ENCODE measurements around the gene CARD16.
"Not testable (repeated sequence)": the region's sequence is repeated elsewhere in the genome, so short reads cannot be mapped to it uniquely, and the experiment has no call there.

Gene CARD16

DNA sequence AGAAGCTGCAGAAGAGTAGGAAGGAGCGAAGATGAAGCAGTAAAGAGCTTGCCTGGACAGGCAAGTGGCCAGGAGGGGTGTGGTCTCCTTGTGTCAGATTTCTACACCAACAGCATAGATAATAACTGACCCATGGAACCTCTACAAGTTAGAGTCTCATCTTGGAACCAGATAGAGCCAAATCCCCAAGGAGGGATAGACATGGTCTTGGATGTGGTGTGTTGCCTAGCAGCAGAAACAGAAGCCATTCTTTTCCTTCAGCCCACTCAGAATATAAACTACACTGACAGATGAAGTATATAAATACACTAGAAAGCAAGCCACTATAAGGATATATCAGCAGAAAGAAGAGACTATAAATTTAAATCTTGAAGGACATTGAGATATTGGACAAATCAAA, 4.3 kb upstream of the CARD16 start:
- DNase-seq (ENCODE audit: low read depth): no peak

- no peak for DNase-seq (ENCODE audit: low read depth)
These were observed 1.9 kb upstream of the CARD16 start for GRCh38 chr11:105046898-105047579.

GRCh38 chr11:105045676-105046296, 651 bp upstream of the CARD16 start:
- DNase-seq (ENCODE audit: low read depth): no peak

GRCh38 chr11:105042178-105042577, 3.0 kb downstream of the CARD16 start:
- no peak for DNase-seq (ENCODE audit: low read depth)

DNA sequence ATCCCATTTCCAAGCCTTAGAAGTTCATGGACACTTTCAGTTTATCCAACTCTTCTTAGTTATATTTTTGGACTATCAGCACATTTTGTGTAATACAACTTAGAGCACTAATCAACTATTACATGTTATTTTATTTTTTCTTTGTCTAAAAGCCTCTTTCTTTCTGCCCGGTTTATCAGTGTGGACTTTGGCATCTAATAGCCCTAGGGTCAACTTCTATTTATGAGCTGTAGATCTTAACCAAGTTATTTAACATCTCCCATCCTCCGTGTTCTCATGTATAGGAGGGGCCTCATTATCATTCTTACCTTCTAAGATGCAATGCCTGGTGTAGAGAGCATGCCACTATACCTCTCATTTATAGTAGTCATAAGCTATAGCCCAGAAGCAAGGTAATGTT, 4.4 kb downstream of the CARD16 start:
- DNase-seq (ENCODE audit: low read depth): no peak

DNA sequence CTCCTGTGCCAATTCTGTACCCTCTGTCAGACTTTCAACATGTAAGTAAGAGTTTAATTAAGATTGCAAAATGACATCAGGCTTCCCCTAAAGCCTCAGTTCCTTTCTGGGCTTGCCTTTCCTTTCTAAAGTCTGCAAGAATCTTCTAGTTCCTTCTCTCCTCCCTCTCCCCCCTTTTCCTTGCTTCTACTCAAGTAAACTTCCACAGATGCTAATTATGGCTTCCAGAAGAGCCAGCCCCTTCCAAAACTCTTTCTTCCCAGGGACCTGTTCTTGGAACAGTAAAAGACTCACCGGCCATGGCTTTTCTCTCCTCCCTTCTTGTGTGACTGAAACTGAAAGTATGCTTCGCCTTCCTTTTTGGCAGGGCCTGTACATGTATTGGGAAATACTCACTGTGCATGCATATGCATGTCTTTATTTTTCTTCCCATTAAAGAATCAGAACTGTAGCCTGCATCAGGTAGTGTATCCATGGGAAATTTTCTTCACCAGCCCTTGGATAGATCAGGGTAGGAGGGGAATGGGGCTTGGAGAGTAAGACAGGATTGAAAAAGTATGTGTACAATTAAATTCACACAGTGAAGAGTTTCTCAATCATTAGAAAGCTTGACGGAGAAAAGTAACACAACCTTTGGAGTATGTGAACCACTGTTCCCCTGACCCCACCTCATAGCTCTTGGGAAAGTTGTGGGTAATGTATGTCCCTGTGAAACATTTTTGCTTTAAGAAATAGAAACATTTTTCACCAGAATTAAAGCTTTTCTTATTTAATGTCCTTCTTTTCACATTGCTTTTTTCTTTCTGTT, 10.1 kb downstream of the CARD16 start, which contains the start of gene CASP1:
Gene CASP1 (minus strand): TSS at position 332 of the 808 bp plus-strand sequence. CDS start 31 bp downstream, at position 301.
- no peak for DNase-seq (ENCODE audit: low read depth)

DNA sequence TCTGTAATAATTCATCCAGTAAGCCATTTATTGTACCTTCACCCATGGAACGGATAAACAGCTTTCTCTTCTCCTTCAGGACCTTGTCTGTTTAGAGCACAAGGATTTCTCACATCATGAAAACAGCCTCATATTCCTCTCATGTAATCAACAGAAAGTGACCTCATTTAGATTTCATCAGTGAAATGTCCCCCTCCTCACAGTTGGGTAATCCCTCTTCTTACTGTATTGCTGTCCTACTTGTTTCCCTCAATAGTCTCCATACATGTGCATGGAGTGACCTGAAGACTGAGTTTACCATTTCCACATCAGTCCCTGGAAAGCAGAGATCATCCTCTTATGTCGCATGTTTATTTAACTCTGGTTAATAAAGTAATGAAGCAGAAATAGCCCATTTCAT, 10.7 kb downstream of the CARD16 start:
- DNase-seq (ENCODE audit: low read depth): not testable (repeated sequence)

DNA sequence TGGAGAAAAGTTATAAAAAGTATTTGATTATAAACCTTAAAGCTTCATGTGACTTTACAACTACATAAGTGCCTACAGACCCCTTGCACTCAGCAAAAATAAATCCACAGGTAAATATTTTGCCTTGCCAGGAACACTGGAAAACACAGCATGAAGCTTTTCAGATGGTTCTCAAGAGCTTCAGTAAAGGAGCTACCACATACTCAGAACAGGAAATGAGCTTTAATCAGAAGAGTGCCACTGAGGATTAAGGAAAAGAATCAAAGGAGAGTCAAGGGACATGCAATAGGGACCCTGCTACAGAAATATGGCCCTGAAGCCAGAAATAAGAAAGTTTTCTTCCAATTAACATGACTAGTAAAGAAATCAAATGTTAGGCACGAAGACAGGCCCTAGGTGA, 11.4 kb downstream of the CARD16 start:
- DNase-seq (ENCODE audit: low read depth): no peak

DNA sequence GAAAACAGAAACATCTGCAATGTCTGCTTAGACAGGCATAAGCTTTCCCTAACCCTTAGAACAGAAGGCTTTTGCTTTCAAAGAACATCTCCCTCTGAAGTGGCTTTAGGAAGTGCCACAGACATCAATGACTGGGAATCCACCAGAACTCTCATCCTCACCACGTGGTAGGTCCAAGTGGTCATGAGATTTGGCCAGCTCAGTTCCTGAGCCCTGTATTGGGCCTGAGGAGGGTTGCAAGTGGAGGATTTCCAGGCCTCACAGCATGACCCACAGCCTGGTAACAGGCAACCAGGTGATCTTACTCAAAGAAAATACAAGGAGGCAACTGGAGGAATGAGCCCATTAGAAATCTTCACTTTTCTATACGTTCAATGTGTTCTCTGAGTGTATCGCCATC, 11.8 kb downstream of the CARD16 start:
- no peak for DNase-seq (ENCODE audit: low read depth)

- no peak for DNase-seq (ENCODE audit: low read depth)
These were observed 12.6 kb downstream of the CARD16 start for GRCh38 chr11:105032495-105032894.

DNA sequence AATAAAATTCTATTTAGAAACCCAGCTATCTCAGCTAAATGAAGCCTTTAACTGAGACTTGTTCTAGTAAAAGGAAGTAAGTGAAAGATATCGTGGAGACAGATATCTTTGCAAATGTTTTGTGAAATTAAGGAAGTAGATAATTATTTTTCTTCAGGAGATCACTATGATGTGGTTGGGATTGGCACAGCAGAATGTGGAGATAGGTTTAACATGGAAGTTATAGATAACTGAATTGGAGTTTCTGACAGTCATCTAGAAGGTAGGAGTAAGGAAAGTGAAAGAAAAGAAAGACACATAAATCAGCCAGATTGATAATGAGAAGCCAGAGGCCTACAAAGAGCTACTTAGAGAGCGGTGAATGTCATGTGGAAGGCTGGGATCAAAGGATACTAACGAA, 17.5 kb downstream of the CARD16 start:
- DNase-seq (ENCODE audit: low read depth): no peak

- DNase-seq (ENCODE audit: low read depth): no peak
These were observed 20.7 kb downstream of the CARD16 start for GRCh38 chr11:105024394-105024793.

DNA sequence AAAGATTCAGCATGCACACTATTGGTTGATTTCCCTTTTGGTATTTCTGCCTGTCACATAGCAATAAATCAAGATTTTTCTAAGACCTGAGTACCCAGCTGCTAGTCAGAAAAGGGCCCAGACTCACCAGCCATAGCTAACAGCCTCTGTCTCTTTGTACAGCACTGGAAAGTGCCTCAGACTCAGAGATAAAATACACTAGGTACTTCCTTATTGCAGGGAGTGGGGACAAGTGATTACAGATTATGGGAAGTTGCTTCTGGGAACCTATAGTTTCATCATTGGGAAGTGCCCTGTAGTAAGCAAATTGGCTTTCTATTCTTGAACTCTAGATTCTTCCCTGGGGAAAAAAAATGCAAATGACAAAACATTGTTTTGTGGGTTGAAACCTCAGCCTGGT, 22.1 kb downstream of the CARD16 start, which contains the start of gene CASP5:
Gene CASP5 (minus strand): TSS at position 166 of the 400 bp plus-strand sequence. CDS start 32 bp downstream, at position 134.
- no peak for DNase-seq (ENCODE audit: low read depth)

- no peak for DNase-seq (ENCODE audit: low read depth)
These were observed 22.6 kb downstream of the CARD16 start for GRCh38 chr11:105022527-105022926.

DNA sequence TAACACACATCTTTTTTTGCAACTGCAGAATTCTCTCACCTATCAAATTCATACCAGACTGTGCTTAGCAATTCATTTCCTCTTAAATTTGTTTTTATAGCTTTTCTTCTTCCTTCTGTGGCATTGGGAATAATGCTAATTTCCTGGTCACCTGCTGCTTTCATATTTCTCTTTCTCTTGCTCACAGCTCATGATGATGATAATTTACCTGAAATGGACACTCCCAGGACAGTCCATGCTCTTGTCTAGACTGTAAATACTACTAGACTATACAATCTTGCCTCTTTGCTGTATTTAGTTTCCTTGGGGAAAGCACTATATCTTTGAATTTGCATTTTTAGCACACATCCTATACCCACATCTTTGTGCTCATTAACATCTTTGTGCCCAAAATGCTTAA, 37.7 kb downstream of the CARD16 start:
- no peak for DNase-seq (ENCODE audit: low read depth)

- DNase-seq (ENCODE audit: low read depth): no peak
These were observed 39.7 kb downstream of the CARD16 start for GRCh38 chr11:105005451-105005845.

DNA sequence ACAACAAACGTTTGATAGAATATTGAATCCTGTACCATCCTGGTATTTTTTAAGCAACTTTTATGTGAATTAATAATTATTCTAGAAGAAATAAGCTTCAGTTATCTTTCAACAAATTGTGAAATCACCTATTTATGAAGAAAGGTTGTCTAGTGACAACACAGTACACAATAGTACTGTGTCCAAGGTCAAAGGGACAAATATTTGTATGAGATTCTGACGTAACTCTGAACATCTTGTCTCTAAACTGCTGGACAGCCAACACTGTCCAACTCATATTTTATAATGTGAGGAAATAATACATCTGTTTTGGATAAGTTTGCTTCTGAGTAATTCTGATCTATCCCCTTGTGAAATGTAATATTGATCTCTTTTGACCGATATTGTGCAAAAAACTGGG, 41.1 kb downstream of the CARD16 start:
- DNase-seq (ENCODE audit: low read depth): no peak

- no peak for DNase-seq (ENCODE audit: low read depth)
These were observed 42.0 kb downstream of the CARD16 start for GRCh38 chr11:105003151-105003550.

GRCh38 chr11:105000797-105001196, 44.3 kb downstream of the CARD16 start:
- peak; percentile 45 for DNase-seq (ENCODE audit: low read depth)

DNA sequence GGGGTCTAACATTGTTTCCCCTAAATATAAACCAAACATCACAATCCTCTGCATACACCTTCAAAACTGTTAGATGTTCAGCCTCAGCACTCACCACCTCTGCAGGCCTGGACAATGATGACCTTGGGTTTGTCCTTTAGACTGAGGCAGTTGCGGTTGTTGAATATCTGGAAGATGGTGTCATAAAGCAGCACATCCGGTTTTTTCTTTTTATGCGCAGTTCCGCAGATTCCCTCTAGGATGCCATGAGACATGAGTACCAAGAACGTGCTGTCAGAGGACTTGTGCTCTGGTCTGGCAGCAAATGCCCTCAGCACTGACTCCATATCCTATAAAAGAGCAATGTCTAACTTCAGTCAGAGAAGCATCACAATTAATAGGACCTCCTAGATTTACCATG, 45.0 kb downstream of the CARD16 start:
- DNase-seq (ENCODE audit: low read depth): no peak

GRCh38 chr11:104999721-105000120, 45.4 kb downstream of the CARD16 start:
- DNase-seq (ENCODE audit: low read depth): no peak

GRCh38 chr11:104997288-104997687, 47.8 kb downstream of the CARD16 start:
- DNase-seq (ENCODE audit: low read depth): no peak

DNA sequence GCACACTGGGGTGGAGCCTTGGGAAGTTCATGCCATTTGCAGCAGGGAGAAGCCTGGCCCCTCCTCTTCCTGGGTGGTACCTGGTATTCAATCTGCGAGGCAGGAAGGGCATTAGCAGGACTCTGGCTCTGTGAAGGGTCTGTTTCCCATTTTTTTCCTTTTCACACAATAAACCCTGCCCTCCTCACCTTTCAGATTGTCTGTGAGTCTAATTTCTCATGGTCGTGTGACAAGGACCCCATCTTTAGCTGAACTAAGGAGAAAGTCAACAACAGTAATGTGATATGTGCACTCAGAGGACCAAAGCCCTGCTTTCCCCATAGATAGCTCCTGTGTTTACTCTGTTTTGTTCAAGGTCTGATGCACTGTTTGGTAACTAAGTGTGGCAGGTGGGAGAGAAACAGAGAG, 50.1 kb downstream of the CARD16 start:
- DNase-seq (ENCODE audit: low read depth): no peak
